Measurements from ENCODE around the gene AQR. TPM values are rescaled to one million over a fixed set of nuclear protein-coding genes. Genes with fewer than 3 reads are reported as not detected.

Gene AQR
- total RNA-seq, 1 experiment from 2014 or later: 62.1 TPM

- POLR2A ChIA-PET: no interaction called here
- no peaks in the 10 kb centered on the region for H3K4me1 Mint-ChIP-seq
- H3K27ac Mint-ChIP-seq: no peak overlapping the region
- DNase-seq (ENCODE audit: low spot score) (no peak), ATAC-seq (no peak)
- H3K9me3 Mint-ChIP-seq: no peaks in the 10 kb centered on the region
- H3K36me3 Mint-ChIP-seq: no peaks in the 10 kb centered on the region
- no peak overlapping the region for H3K4me3 Mint-ChIP-seq
- no peaks in the 10 kb centered on the region; the same call in 1 of the 2 replicates for H3K27me3 Mint-ChIP-seq (ENCODE audit: low read depth)
- no peak for TF ChIP-seq ERG (CRISPR knock-in tag; IDR thresholded peaks at IDR 0.05)
- TF ChIP-seq SMAD3 (CRISPR knock-in tag; IDR thresholded peaks at IDR 0.05; ENCODE audit: borderline replicate concordance): no peak
- TF ChIP-seq E2F5 (CRISPR knock-in tag; IDR thresholded peaks at IDR 0.05): no peak
- TF ChIP-seq HMGXB4 (CRISPR knock-in tag; IDR thresholded peaks at IDR 0.05): no peak
- no peak for TF ChIP-seq ETV6 (CRISPR knock-in tag; IDR thresholded peaks at IDR 0.05)
- TF ChIP-seq TCF7 (CRISPR knock-in tag; IDR thresholded peaks at IDR 0.05; ENCODE audit: low read depth): no peak
- TF ChIP-seq SMAD4 (CRISPR knock-in tag; IDR thresholded peaks at IDR 0.05): no peak
- TF ChIP-seq KAT7 (CRISPR knock-in tag; IDR thresholded peaks at IDR 0.05; ENCODE audit: borderline replicate concordance): no peak
- CTCF ChIA-PET: interaction anchor here (1.0 kb wide), 1 partner anchor 120 kb away, joined by 3 read pairs; no protein-coding TSS in a partner anchor
These were observed 141.2 kb downstream of the AQR start for GRCh38 chr15:34828145-34828911.

GRCh38 chr15:34821831-34822230 lies 147.7 kb downstream of the AQR start:
- H3K27ac Mint-ChIP-seq: no peak overlapping the region
- no peaks in the 10 kb centered on the region for H3K4me1 Mint-ChIP-seq
- CTCF ChIA-PET: interaction anchor here (0.9 kb wide), 1 partner anchor 114 kb away, joined by 3 read pairs; no protein-coding TSS in a partner anchor
- H3K27me3 Mint-ChIP-seq (ENCODE audit: low read depth): no peaks in the 10 kb centered on the region; the same call in 1 of the 2 replicates
- no peaks in the 10 kb centered on the region for H3K9me3 Mint-ChIP-seq
- no peak overlapping the region for H3K4me3 Mint-ChIP-seq
- ATAC-seq: no peak
- TF ChIP-seq GRHL2 (CRISPR knock-in tag; IDR thresholded peaks at IDR 0.05; ENCODE audit: insufficient replicate concordance, severe bottlenecking): no peak
- TF ChIP-seq ATF1 (CRISPR knock-in tag; IDR thresholded peaks at IDR 0.05): no peak
- no peak for TF ChIP-seq ATF6 (CRISPR knock-in tag; IDR thresholded peaks at IDR 0.05)
- no peak for TF ChIP-seq KAT7 (CRISPR knock-in tag; IDR thresholded peaks at IDR 0.05; ENCODE audit: borderline replicate concordance)
- H3K36me3 Mint-ChIP-seq: no peaks in the 10 kb centered on the region
- DNase-seq (ENCODE audit: low spot score): no peak
- POLR2A ChIA-PET: no interaction called here

- no peak overlapping the region for H3K27ac Mint-ChIP-seq
- no peak overlapping the region for H3K4me3 Mint-ChIP-seq
- DNase-seq (ENCODE audit: low spot score): no peak
- ChIA-PET CTCF (no interaction called here), POLR2A (no interaction called here)
- ATAC-seq: no peak
- H3K9me3 Mint-ChIP-seq: no peaks in the 10 kb centered on the region
- no peaks in the 10 kb centered on the region for H3K4me1 Mint-ChIP-seq
- no peaks in the 10 kb centered on the region; the same call in 1 of the 2 replicates for H3K27me3 Mint-ChIP-seq (ENCODE audit: low read depth)
- H3K36me3 Mint-ChIP-seq: no peaks in the 10 kb centered on the region
- TF ChIP-seq ATF3 (CRISPR knock-in tag; conservative IDR thresholded peaks at IDR 0.05) (no peak), ZMAT4 (CRISPR knock-in tag; IDR thresholded peaks at IDR 0.05) (no peak), EMX1 (CRISPR knock-in tag; IDR thresholded peaks at IDR 0.05) (no peak), ELF4 (CRISPR knock-in tag; IDR thresholded peaks at IDR 0.05; ENCODE audit: low read depth) (no peak), E2F4 (CRISPR knock-in tag; IDR thresholded peaks at IDR 0.05; ENCODE audit: borderline replicate concordance, low read depth) (no peak), USF1 (CRISPR knock-in tag; IDR thresholded peaks at IDR 0.05) (no peak)
These were observed 149.4 kb downstream of the AQR start for GRCh38 chr15:34820110-34820509.

All from WTC11 (cell line).